Measurements from ENCODE around the gene TEX261.

GRCh38 chr2:71018625-71019024 lies 24.0 kb upstream of the TEX261 start:
- no peak for TF ChIP-seq CTCF (IDR thresholded peaks at IDR 0.05; ENCODE audit: low read depth, low read length)
- no peak for TF ChIP-seq MYC (IDR thresholded peaks at IDR 0.05; ENCODE audit: low read depth, low read length)
- TF ChIP-seq POLR2A (IDR thresholded peaks at IDR 0.05; ENCODE audit: extremely low read depth, insufficient read length): no peak
- no peak for TF ChIP-seq MAX (IDR thresholded peaks at IDR 0.05; ENCODE audit: low read depth, low read length)

Measured in NB4 (cell line).